ENCODE results near the gene SHLD1. TPM values are rescaled to one million over a fixed set of nuclear protein-coding genes. Genes with fewer than 3 reads are reported as not detected.
A peak's percentile ranks its signal among the peaks of the same experiment; 100 is the strongest.

Gene SHLD1
- polyA plus RNA-seq, 3 donors from 2014 or later = 22.1 to 29.9 (median 27.0) TPM

DNA sequence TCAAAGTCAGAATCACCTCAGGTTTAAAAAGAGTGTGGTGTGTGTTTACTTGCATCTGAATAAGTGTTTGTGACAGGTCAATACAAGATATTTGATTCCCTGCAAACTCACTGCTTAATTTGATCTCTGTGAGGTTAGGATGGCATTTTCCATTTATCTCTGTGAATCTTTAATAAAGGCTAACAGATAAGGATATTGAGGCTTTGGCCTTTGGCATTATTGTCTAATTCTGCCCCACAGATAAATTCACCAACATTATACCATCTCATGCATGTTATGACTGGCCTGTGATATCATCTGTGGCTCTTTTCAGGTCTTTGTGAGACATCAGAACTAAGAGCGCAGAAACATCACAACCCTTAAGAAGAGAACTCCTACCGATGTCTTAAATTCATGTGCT lies 115.4 kb downstream of the SHLD1 start:
- DNase-seq = no peak
- Mint-ChIP-seq H3K4me3 (no peak overlapping the region), H3K9me3 (no peaks in the 10 kb centered on the region), H3K4me1 (peaks cover 7% of the 10 kb centered on the region in 2 donors), H3K27ac (no peak overlapping the region), H3K27me3 (ENCODE audit: low read depth in 3 of 3) (no peaks in the 10 kb centered on the region), H3K36me3 (peaks cover 5 to 27% (median 21%) of the 10 kb centered on the region in 3 donors)

DNA sequence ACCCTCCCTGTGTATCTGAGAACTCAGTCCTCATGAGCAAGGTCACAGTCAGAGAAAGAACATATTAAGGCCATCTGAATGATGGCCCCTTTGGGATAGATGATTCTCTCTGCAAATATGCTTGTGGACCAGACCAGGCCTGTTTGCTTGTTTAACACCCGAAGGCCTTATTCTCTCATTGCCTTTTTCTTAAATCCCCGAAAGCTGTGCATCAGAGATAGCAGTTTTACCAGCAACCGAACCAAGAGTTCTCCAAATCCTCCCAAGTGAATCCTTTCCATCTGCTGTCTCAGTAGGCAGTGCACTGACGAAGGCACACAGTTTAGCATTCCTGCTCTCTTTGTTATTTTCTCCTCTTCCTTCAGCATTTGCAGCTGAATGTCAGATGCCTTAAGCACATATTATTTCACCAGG lies 120.4 kb downstream of the SHLD1 start:
- Mint-ChIP-seq H3K4me1 (no peaks in the 10 kb centered on the region), H3K9me3 (no peaks in the 10 kb centered on the region), H3K36me3 (peaks cover 0 to 7% (median 3%) of the 10 kb centered on the region in 3 donors), H3K4me3 (no peak overlapping the region), H3K27me3 (ENCODE audit: low read depth in 3 of 3) (peaks cover 1 to 4% (median 1%) of the 10 kb centered on the region in 3 donors), H3K27ac (no peak overlapping the region)
- no peak for DNase-seq

DNA sequence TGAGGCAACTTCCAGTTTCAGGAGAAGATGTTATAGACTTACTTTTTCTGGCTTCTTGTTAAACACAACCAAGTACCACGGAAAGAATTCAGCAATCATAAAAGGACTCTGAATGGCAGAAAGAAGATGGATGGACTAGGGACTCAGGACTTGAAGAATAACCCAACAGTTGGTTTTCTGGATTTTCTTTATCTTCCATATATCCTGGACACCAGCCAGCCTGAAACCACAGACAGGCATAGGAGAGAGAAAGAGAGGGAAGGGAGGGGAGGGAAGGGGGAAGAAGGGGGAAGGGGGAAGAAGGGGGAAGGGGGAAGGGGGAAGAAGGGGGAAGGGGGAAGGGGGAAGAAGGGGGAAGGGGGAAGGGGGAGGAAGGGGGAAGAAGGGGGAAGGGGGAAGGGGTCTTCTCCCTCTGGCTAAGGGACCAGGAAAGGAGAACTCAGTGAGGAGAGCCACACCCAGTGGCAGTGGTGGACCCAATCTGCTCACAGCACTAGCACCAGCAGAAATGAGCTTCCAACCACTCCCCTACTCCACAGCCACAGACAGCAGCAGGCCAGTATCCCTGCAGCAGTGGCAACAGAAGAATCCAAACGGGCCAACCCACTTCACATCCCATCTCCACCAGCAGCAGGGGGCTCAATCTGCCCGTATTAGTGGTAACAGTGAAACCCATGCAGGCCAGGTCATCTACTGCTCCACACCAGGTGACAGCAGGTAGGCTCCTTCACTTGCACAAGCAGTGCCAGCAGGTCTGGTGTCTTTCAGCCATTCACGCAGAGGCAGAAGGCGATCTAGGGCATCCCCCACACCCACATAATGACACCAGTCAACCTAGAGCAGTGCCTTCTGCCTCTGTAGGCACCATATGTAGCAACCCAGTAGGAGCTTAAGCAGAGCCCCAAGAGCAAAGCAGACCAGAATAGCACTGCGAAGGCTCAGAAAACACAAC lies 121.5 kb downstream of the SHLD1 start:
- H3K27me3 Mint-ChIP-seq (ENCODE audit: low read depth in 3 of 3) = peaks cover 1 to 4% (median 1%) of the 10 kb centered on the region in 3 donors
- no peak for DNase-seq
- no peaks in the 10 kb centered on the region for H3K9me3 Mint-ChIP-seq
- H3K4me1 Mint-ChIP-seq = peaks cover 0 to 6% of the 10 kb centered on the region in 2 donors
- H3K36me3 Mint-ChIP-seq = peaks cover 0 to 13% (median 0%) of the 10 kb centered on the region in 3 donors
- no peak overlapping the region for H3K4me3 Mint-ChIP-seq
- peak overlapping the region in 1 of 6 donors; percentile 27 for H3K27ac Mint-ChIP-seq

DNA sequence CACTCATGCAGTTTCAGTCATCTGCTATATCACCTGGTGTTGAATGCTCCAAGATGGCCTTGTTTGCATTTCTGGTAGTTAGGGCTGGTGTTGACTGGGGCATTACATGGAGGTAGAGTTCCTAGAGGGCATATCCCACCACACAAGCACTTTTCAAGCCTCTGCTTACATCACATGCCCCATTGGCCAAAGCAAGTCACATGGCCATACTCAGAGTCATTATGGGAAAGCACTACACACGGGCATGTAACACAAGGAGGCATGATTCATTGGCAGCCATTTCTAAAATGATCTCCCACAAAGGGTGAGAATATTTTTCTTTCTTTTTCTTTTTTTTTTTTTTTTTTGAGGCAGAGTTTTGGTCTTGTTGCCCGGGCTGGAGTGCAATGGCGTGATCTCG lies 126.9 kb downstream of the SHLD1 start:
- no peak overlapping the region for H3K4me3 Mint-ChIP-seq

DNA sequence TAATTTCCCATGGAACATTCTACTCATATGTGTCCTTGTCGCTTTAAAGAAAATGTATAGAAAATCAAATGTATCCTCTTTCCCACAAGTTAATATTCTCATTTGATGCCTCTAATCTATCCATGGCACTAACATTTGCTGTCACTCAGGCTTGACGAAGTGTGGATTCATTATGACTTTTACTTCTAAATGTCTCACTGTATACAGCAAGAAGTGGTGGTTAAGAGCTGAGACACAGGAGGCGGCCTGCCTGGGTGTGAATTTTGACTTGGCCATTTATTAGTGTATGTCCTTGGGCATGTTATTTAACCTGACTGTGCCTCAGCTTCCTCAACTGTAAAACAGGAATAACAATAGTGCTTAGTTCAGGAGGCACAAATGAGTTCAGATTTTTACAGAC lies 130.1 kb downstream of the SHLD1 start:
- H3K36me3 Mint-ChIP-seq = peaks cover 0 to 7% (median 0%) of the 10 kb centered on the region in 3 donors
- H3K27me3 Mint-ChIP-seq (ENCODE audit: low read depth in 3 of 3) = peaks cover 0 to 2% (median 0%) of the 10 kb centered on the region in 3 donors
- no peaks in the 10 kb centered on the region for H3K9me3 Mint-ChIP-seq
- H3K27ac Mint-ChIP-seq = no peak overlapping the region
- no peak overlapping the region for H3K4me3 Mint-ChIP-seq
- H3K4me1 Mint-ChIP-seq = peaks cover 5 to 21% of the 10 kb centered on the region in 2 donors
- DNase-seq = no peak

More for the DNA sequence above, 126.9 kb downstream of the SHLD1 start:
- peaks cover 1 to 6% (median 1%) of the 10 kb centered on the region in 3 donors for H3K27me3 Mint-ChIP-seq (ENCODE audit: low read depth in 3 of 3)
- peaks cover 5 to 20% of the 10 kb centered on the region in 2 donors for H3K4me1 Mint-ChIP-seq
- H3K9me3 Mint-ChIP-seq = no peaks in the 10 kb centered on the region
- H3K27ac Mint-ChIP-seq = no peak overlapping the region
- H3K36me3 Mint-ChIP-seq = peaks cover 0 to 7% (median 0%) of the 10 kb centered on the region in 3 donors
- no peak for DNase-seq

DNA sequence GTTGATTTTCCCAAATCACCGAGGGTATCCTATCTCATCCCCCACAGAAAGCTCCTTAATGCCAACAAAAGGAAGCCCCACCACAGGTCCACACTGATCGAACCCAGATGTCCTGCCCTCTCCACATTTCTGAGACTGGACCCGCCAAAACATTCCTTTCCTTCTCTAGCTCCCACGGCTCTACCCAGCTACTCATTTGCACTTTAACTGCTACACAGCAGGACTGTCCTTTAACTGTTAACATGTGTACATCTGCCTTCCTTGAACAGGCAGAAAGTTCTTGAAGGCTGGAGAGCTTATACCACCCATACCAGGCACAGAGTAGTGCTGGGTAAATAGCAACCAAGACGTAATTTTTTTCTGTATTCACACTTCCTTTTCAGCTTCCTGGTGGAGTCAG lies 131.5 kb downstream of the SHLD1 start:
- Mint-ChIP-seq H3K9me3 (no peaks in the 10 kb centered on the region), H3K36me3 (peaks cover 0 to under 1% (median 0%) of the 10 kb centered on the region in 3 donors), H3K4me3 (no peak overlapping the region), H3K4me1 (peaks cover 5 to 15% of the 10 kb centered on the region in 2 donors), H3K27me3 (ENCODE audit: low read depth in 3 of 3) (peaks cover 0 to 2% (median 0%) of the 10 kb centered on the region in 3 donors), H3K27ac (no peak overlapping the region)
- no peak for DNase-seq

DNA sequence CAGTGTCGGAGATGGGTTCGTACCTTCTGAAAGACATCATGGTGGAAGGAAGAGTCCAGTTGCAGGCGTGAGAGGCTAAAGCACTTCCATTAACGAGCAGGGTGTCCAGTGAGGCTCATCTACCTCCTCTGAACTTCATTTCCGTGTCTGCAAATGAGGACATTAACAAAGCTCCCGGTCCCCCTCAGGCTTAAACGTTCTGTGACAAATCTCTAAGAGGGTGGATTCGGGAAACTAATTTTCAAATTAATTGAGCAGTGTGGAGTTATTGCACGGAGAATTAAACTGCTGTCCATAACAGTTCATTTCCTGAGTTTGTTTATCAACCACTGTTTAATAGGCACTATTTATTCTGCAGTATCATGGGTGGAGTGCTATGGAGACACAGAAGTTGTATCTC lies 132.0 kb downstream of the SHLD1 start:
- H3K9me3 Mint-ChIP-seq = no peaks in the 10 kb centered on the region
- no peak for DNase-seq
- H3K4me1 Mint-ChIP-seq = peaks cover 3 to 15% of the 10 kb centered on the region in 2 donors
- H3K36me3 Mint-ChIP-seq = no peaks in the 10 kb centered on the region
- H3K27ac Mint-ChIP-seq = no peak overlapping the region
- no peak overlapping the region for H3K4me3 Mint-ChIP-seq
- peaks cover 0 to 2% (median 0%) of the 10 kb centered on the region in 3 donors for H3K27me3 Mint-ChIP-seq (ENCODE audit: low read depth in 3 of 3)

DNA sequence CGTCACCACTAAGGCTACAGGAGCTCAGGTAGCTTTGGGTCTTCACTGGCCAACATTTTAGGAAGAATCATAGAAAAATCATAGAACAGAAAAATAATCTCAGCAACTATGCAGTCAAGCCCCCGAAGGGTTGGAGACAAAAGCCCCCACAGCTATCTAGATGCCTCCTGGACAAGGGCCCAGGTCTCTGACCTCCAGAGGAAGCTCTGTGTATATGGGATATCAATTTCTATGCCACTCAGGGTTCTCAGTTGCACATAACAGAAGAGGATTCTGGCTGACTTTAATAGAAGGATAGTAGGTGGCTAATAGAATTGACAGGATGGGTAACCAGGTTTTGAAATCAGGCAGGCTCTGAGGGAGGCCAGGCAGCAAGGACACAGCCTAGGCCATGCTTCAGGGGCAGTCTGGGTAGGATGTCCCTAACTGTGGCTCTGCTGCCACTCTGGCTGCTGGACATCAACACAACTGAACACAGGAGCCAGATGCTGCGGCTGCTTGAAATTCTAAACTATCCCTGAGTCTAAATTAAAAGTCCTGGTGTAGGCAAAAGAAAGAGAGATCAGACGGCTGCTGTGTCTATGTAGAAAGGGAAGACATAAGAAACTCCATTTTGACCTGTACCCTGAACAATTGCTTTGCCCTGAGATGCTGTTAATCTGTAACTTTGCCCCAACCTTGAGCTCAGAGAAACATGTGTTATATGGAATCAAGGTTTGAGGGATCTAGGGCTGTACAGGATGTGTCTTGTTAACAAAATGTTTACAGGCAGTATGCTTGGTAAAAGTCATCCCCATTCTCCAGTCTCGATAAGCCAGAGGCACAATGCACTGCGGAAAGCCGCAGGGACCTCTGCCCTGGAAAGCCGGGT lies 134.5 kb downstream of the SHLD1 start:
- Mint-ChIP-seq H3K36me3 (no peaks in the 10 kb centered on the region), H3K9me3 (no peaks in the 10 kb centered on the region), H3K4me3 (no peak overlapping the region), H3K4me1 (peaks cover 0 to 7% of the 10 kb centered on the region in 2 donors), H3K27ac (no peak overlapping the region), H3K27me3 (ENCODE audit: low read depth in 3 of 3) (peaks cover 0 to 2% (median 2%) of the 10 kb centered on the region in 3 donors)
- no peak for DNase-seq

DNA sequence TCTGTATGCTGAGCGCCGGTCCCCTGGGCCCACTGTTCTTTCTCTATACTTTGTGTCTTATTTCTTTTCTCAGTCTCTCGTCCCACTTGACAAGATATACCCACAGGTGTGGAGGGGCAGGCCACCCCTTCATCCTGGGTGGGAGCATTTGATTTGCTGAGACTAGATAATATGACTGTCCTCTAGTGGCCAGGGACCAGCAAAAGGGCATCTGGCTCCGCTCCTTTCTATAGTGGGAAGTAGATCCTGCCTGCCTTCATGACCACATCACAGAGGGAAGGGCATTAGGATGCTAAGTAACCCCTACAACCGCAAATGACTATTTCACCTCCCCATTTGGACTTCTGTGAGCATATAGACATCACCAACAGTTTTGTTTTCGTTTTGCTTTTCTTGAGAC lies 135.7 kb downstream of the SHLD1 start:
- no peak for DNase-seq
- Mint-ChIP-seq H3K4me3 (no peak overlapping the region), H3K9me3 (no peaks in the 10 kb centered on the region), H3K27me3 (ENCODE audit: low read depth in 3 of 3) (peaks cover 2% of the 10 kb centered on the region in 3 donors), H3K36me3 (no peaks in the 10 kb centered on the region), H3K27ac (no peak overlapping the region), H3K4me1 (peaks cover 0 to 7% of the 10 kb centered on the region in 2 donors)

DNA sequence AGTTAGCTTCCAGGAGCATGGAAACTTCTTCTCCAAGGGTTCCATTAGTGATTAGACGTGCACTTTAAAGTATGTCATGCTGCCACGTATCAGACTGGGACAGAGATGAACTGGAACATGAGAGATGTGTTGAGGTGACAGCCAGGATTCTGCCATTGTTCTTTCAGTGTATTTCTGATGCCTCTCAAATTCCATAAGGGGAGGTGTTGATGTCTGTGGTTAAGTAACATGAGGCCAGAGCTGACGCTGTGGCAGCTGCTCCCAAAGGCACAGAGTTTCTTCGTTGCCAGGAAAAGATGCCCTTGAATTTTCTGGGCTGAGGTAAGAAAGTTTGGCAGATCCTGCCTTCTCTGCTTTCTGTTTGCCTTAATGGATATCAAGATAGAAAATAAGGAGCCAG lies 136.6 kb downstream of the SHLD1 start:
- peaks cover 0 to 2% (median 2%) of the 10 kb centered on the region in 3 donors for H3K27me3 Mint-ChIP-seq (ENCODE audit: low read depth in 3 of 3)
- peaks cover 0 to 4% of the 10 kb centered on the region in 2 donors for H3K4me1 Mint-ChIP-seq
- H3K9me3 Mint-ChIP-seq = no peaks in the 10 kb centered on the region
- H3K36me3 Mint-ChIP-seq = no peaks in the 10 kb centered on the region
- DNase-seq = no peak
- no peak overlapping the region for H3K27ac Mint-ChIP-seq
- H3K4me3 Mint-ChIP-seq = no peak overlapping the region

DNA sequence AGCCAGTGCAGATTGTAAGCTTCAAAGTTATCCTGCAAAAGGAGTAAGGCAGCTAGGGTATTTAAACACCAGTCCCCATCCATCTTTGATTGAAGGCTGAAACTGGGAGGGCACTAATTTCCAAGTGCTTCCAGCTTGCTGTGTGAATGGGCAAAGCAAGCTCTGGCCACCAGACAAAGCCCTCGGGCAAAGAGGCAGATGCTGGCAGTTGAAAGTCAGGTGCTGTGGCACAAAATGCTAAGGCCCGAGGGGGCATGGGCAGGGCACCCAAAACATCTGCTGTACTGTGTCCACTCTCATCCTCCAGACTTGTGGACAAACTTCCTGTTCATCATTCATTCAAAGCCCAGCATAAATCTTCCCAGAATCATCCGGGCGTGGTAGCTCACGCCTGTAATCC lies 137.2 kb downstream of the SHLD1 start:
- H3K36me3 Mint-ChIP-seq = no peaks in the 10 kb centered on the region
- DNase-seq = no peak
- H3K27ac Mint-ChIP-seq = no peak overlapping the region
- H3K4me3 Mint-ChIP-seq = no peak overlapping the region
- no peaks in the 10 kb centered on the region for H3K4me1 Mint-ChIP-seq
- no peaks in the 10 kb centered on the region for H3K9me3 Mint-ChIP-seq
- H3K27me3 Mint-ChIP-seq (ENCODE audit: low read depth in 3 of 3) = peaks cover 0 to 2% (median 2%) of the 10 kb centered on the region in 3 donors

DNA sequence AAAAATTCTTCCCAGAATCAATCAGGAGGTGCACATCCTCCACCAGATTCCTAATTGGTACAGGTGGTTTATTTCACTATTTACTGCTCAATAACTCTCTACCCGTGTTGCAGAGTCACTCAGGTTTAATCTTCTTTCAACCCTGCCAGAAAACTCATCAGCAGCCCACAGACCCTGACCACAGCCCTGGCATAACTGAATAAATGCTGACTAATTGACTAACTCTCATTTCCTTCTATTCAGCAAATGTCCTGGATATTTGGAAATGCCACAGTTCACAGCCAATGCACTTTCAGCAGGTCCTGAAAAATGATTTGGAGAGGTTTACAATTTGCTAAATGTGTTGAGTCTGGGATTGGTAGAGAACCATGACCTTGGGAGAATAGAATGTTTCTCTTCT lies 137.8 kb downstream of the SHLD1 start:
- Mint-ChIP-seq H3K9me3 (no peaks in the 10 kb centered on the region), H3K27ac (no peak overlapping the region), H3K27me3 (ENCODE audit: low read depth in 3 of 3) (peaks cover 0 to 4% (median 2%) of the 10 kb centered on the region in 3 donors), H3K36me3 (no peaks in the 10 kb centered on the region), H3K4me3 (no peak overlapping the region), H3K4me1 (no peaks in the 10 kb centered on the region)
- DNase-seq = no peak

DNA sequence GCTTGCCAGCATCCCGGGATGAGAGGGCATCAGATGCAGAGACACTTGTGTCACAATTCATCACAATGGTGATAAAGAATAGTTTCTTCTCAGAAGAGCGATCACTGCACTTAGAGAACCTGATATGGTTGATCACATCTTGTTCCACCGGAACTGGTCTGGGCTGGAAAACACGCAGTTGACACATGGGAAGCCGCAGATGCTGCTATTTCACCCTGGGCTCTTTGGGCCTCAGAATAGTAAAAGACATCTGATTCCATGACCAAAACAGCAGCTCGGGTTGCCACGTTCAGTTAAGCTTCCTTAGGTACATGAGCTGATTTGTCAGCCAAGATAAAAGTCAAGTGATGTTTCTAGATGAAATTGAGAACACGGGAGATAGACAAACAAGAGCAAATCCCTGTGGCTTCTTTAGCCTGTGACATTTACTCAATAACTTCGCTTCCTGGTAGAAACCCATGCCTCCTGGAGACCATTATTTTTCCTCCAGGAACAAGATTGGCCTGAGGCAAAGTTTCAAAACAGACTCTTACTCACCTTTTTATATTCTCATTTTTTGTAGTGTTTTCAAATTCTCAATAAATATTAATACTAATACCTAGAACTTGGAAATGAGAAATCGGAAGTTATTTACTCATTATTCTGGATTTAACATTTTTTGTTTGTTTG lies 140.7 kb downstream of the SHLD1 start:
- Mint-ChIP-seq H3K36me3 (no peaks in the 10 kb centered on the region), H3K4me1 (no peaks in the 10 kb centered on the region), H3K27ac (no peak overlapping the region), H3K27me3 (ENCODE audit: low read depth in 3 of 3) (peaks cover 0 to 6% (median 2%) of the 10 kb centered on the region in 3 donors), H3K4me3 (no peak overlapping the region), H3K9me3 (no peaks in the 10 kb centered on the region)
- no peak for DNase-seq

Data from immature natural killer cell (primary cell).